K562 (cell line): ENCODE results near the gene MADD. TPM values are rescaled to one million over a fixed set of nuclear protein-coding genes. Genes with fewer than 3 reads are reported as not detected.
A peak's percentile ranks its signal among the peaks of the same experiment; 100 is the strongest.

Experiments
- ATF7 ChIP-seq: fragments of 450-650 bp; IDR thresholded peaks from 2 replicates; pipeline ENCODE4 v1.7.1; 2014; ENCODE audit warnings: mild to moderate bottlenecking, moderate library complexity
- EP400 ChIP-seq: fragments of 450-650 bp; IDR thresholded peaks from 2 replicates; pipeline ENCODE4 v1.6.1; 2017; ENCODE audit warnings: antibody characterized with exemption, mild to moderate bottlenecking, moderate library complexity
- GATA2 ChIP-seq: sonication (generic); formaldehyde crosslinking; IDR thresholded peaks from 2 replicates; pipeline ENCODE4 v1.4.0; 2020; ENCODE audit warnings: mild to moderate bottlenecking, missing genetic modification reagents
- KLF1 ChIP-seq: fragments of 450-650 bp; IDR thresholded peaks from 2 replicates; pipeline ENCODE4 v1.6.1; 2016; ENCODE audit warnings: missing genetic modification characterization, missing compliant biosample characterization
- RERE ChIP-seq: sonication (generic); formaldehyde crosslinking; IDR thresholded peaks from 2 replicates; pipeline ENCODE4 v1.8.0; 2023; ENCODE audit warnings: missing genetic modification reagents, mild to moderate bottlenecking, borderline replicate concordance
- SPI1 ChIP-seq: IDR thresholded peaks from 2 replicates; pipeline ENCODE4 v1.6.1; 2011; ENCODE audit warnings: low read depth, low read length, control low read depth, borderline replicate concordance
- STAT5B ChIP-seq: fragments of 250-450 bp; sonication (Bioruptor Pico); IDR thresholded peaks from 2 replicates; pipeline ENCODE4 v1.8.0; 2021; ENCODE audit warnings: mild to moderate bottlenecking, inconsistent platforms
- TBL1XR1 ChIP-seq, 2 experiments: IDR thresholded peaks; 2 replicates each; pipeline ENCODE4 v1.6.1; 2012; ENCODE audit warnings: improper control_type of control experiment in 2 of 2, low read length in 2 of 2, mild to moderate bottlenecking in 1 of 2
- TFAM ChIP-seq: fragments of 250-450 bp; sonication (Bioruptor Pico); conservative IDR thresholded peaks from 2 replicates; pipeline ENCODE4 v1.5.0; 2021; ENCODE audit warnings: mild to moderate bottlenecking, moderate library complexity
- TRIM24 ChIP-seq, 2 experiments: fragments of 450-650 bp; IDR thresholded peaks; 2 replicates each; pipeline ENCODE4 v1.6.1; 2016
- ZBTB34 ChIP-seq: fragments of 250-450 bp; sonication (Bioruptor Pico); IDR thresholded peaks from 2 replicates; pipeline ENCODE4 v1.8.0; 2021; ENCODE audit warnings: mild to moderate bottlenecking, moderate library complexity
- ZNF609 ChIP-seq: sonication (generic); formaldehyde crosslinking; IDR thresholded peaks from 2 replicates; pipeline ENCODE4 v1.8.1; 2023; ENCODE audit warnings: missing genetic modification reagents, mild to moderate bottlenecking, borderline replicate concordance
- polyA plus RNA-seq, 8 experiments: library from polyadenylated mRNA; depleted of rRNA in 4 of 8; stranded (reverse) in 5 of 8; unstranded in 3 of 8; fragments of >200 nt; fragmentation: Nextera tagmentation in 2 of 8; fragmentation: Illumina TruSeq in 1 of 8; extraction: Ambion mirVana in 2 of 8; extraction: Trizol in 1 of 8; gene quantifications; 2 replicates each; pipeline versions ENCODE4 v1.2.1 to v1.2.3, GENCODE V29; 2011 to 2014; ENCODE audit warnings: inconsistent platforms in 1 of 8, missing spikeins in 1 of 8
- total RNA-seq, 7 experiments: library from RNA; depleted of rRNA in 6 of 7; stranded (reverse); fragments of >200 nt in 6 of 7; fragmentation: Illumina TruSeq in 2 of 7; extraction: Trizol in 2 of 7; gene quantifications; 2 replicates each; pipeline versions ENCODE4 v1.2.1 to v1.2.3, GENCODE V29; 2011 to 2021; ENCODE audit warnings: low replicate concordance in 1 of 7

The MADD gene
- total and polyA plus RNA-seq, 9 of the 15 experiments (the other 6 are each of a cell fraction or from before 2014, with no cell fraction given): 0.68 to 57.6 (median 33.6) TPM

GRCh38 chr11:47355283-47356128 is 85.6 kb downstream of the MADD start (continued):
- TF ChIP-seq RERE (CRISPR knock-in tag) (no peak), EP400 (no peak), ZNF609 (CRISPR knock-in tag) (no peak), ATF7 (peak; percentile 24; the same call in 1 of the 2 replicates), TFAM (CRISPR knock-in tag) (no peak), STAT5B (CRISPR knock-in tag) (no peak), ZBTB34 (CRISPR knock-in tag) (no peak), SPI1 (no peak), GATA2 (CRISPR knock-in tag) (no peak), TBL1XR1 (IDR thresholded peaks at IDR 0.05; ENCODE audit: low read length in 2 of 2) (0 out of 4 replicates have a peak, but pooled peaks of 1 of the 2 experiments have one; percentile 11), KLF1 (tag) (no peak), TRIM24 (IDR thresholded peaks at IDR 0.05) (peak in 1 of 2 experiments; percentile 44; a peak in 1 of 4 replicates)
